ENCODE data around the gene TTC9B. TPM values are rescaled to one million over a fixed set of nuclear protein-coding genes. Genes with fewer than 3 reads are reported as not detected.

Gene TTC9B
- total and polyA plus RNA-seq, 4 experiments from 2014 or later, result not detected

Other genes with a start within 250 kb of the TTC9B start
- gene PSMC4, start 247.2 kb downstream of the TTC9B start, total RNA-seq, result 10 to 100 TPM; 53.1 to 56.3 TPM
- gene PSMC4, start 247.2 kb downstream of the TTC9B start, polyA plus RNA-seq, result 100 to 1,000 TPM in 1 of 2 donors, 10 to 100 TPM in 1; 96.4 to 135 TPM
- 10 to 100 TPM; 17.5 to 18.4 TPM for gene ZNF546, start 221.3 kb downstream of the TTC9B start, total RNA-seq
- gene ZNF546, start 221.3 kb downstream of the TTC9B start, polyA plus RNA-seq, result 1 to 10 TPM; 2.9 TPM
- 10 to 100 TPM; 63.3 to 66.2 TPM for gene ZNF780B, start 162.2 kb downstream of the TTC9B start, total RNA-seq
- 1 to 10 TPM; 4.6 to 9.3 TPM for gene ZNF780B, start 162.2 kb downstream of the TTC9B start, polyA plus RNA-seq
- gene ZNF780A, start 127.4 kb downstream of the TTC9B start, total RNA-seq, result 10 to 100 TPM; 43.5 to 46.5 TPM
- gene ZNF780A, start 127.4 kb downstream of the TTC9B start, polyA plus RNA-seq, result 10 to 100 TPM; 11.5 to 18.4 TPM
- 10 to 100 TPM; 28.4 to 30.2 TPM for gene MAP3K10, start 27.0 kb downstream of the TTC9B start, total RNA-seq
- gene MAP3K10, start 27.0 kb downstream of the TTC9B start, polyA plus RNA-seq, result 1 to 10 TPM in 1 of 2 donors, not detected in 1; 2.0 TPM
- 1 to 10 TPM; 1.2 to 1.4 TPM for gene CCNP, start 8.3 kb upstream of the TTC9B start, total RNA-seq
- gene CCNP, start 8.3 kb upstream of the TTC9B start, polyA plus RNA-seq, result not detected
- gene AKT2, start 67.0 kb upstream of the TTC9B start, total RNA-seq, result 100 to 1,000 TPM; 168 to 180 TPM
- 10 to 100 TPM; 10.6 to 27.8 TPM for gene AKT2, start 67.0 kb upstream of the TTC9B start, polyA plus RNA-seq
- gene C19orf47, start 130.0 kb upstream of the TTC9B start, total RNA-seq, result 10 to 100 TPM; 13.7 to 17.7 TPM
- gene C19orf47, start 130.0 kb upstream of the TTC9B start, polyA plus RNA-seq, result 10 to 100 TPM; 10.0 to 10.7 TPM
- gene PLD3, start 130.3 kb upstream of the TTC9B start, total RNA-seq, result 100 to 1,000 TPM; 116 to 117 TPM
- gene PLD3, start 130.3 kb upstream of the TTC9B start, polyA plus RNA-seq, result 10 to 100 TPM; 61.0 to 74.7 TPM
- gene HIPK4, start 171.8 kb upstream of the TTC9B start, total RNA-seq, result not detected
- gene HIPK4, start 171.8 kb upstream of the TTC9B start, polyA plus RNA-seq, result not detected
- gene PRX, start 195.0 kb upstream of the TTC9B start, total RNA-seq, result 1 to 10 TPM; 3.3 to 3.4 TPM
- gene PRX, start 195.0 kb upstream of the TTC9B start, polyA plus RNA-seq, result under 1 TPM in 1 of 2 donors, not detected in 1; 0.23 TPM
- gene SERTAD1, start 207.6 kb upstream of the TTC9B start, total RNA-seq, result 10 to 100 TPM; 10.6 to 11.3 TPM
- gene SERTAD1, start 207.6 kb upstream of the TTC9B start, polyA plus RNA-seq, result 10 to 100 TPM in 1 of 2 donors, 1 to 10 TPM in 1; 5.4 to 10.7 TPM
- 10 to 100 TPM; 17.8 to 19.4 TPM for gene SERTAD3, start 226.0 kb upstream of the TTC9B start, total RNA-seq
- 10 to 100 TPM in 1 of 2 donors, 1 to 10 TPM in 1; 9.4 to 11.4 TPM for gene SERTAD3, start 226.0 kb upstream of the TTC9B start, polyA plus RNA-seq
- 10 to 100 TPM; 12.3 to 16.3 TPM for gene BLVRB, start 247.4 kb upstream of the TTC9B start, total RNA-seq
- gene BLVRB, start 247.4 kb upstream of the TTC9B start, polyA plus RNA-seq, result 10 to 100 TPM; 25.4 to 34.6 TPM
- under 1 TPM; 0.17 to 0.30 TPM for gene SPTBN4, start 248.6 kb upstream of the TTC9B start, total RNA-seq
- under 1 TPM in 1 of 2 donors, not detected in 1; 0.02 TPM for gene SPTBN4, start 248.6 kb upstream of the TTC9B start, polyA plus RNA-seq